ENCODE measurements around the gene PYGM. TPM values are rescaled to one million over a fixed set of nuclear protein-coding genes. Genes with fewer than 3 reads are reported as not detected.

PYGM gene
- total RNA-seq, 1 experiment from 2014 or later: not detected

DNA sequence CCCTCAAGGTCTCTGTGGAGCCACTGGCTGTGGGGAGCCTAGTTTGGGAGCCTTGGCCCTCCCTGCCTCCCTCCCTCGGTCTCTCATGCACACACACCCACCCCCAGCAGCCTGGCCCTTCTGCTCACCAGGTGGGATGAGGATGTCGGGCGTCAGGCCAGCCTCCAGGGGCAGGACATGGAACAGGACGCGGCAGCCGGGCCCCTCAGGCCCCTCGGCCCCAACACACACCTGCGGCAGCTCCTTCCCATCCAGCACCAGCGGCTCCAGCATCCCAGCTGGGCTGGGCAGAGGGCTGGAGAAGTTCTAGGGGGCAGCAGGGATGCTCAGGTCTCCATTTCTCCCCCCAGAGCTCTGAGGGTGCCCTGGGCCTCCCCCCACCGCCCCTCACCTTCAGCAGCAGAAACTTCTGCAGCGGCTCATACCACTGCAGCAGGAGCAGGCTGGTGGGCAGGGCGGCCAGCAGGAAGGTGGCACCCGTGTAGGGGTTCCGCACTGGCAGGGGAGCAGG is 32.1 kb upstream of the PYGM start:
- DNase-seq (ENCODE audit: low read depth): no peak

DNA sequence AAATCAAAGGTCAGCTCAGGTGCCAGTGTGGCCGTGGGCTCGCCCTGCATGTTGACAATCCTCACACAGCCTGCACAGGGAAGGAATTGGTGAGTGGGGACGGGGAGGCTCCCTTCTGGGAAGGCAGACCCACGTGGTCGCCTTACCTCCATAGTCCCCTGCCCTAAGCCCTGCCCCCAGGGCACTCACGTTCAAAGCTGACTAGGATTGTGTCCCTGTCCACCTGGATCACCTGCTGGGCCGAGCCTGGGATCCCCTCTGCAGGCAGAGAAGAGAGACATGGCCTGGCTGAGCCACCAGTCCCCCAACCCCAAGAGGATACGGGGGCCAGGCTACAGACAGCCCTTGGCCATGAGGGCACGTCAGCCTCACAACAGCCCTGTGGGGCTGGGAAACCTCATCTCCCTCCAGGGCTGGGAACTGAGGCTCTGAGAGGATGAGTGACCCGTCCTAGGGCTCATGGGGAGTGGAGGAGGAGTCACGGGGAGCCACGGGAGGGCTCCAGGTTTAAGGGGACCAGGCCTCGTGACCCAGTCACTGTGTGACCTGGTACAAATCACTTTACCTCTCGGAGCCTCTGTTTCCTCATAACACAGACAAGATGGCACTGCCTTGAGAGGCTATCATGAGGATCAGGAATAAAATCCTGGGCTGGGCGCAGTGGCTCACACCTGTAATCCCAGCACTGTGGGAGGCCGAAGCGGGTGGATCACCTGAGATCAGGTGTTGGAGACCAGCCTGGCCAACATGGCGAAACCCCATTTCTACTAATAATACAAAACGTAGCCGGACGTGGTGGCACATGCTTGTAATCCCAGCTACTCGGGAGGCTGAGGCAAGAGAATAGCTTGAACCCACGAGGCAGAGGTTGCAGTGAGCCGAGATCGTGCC is 30.7 kb upstream of the PYGM start:
- no peak for DNase-seq (ENCODE audit: low read depth)

DNA sequence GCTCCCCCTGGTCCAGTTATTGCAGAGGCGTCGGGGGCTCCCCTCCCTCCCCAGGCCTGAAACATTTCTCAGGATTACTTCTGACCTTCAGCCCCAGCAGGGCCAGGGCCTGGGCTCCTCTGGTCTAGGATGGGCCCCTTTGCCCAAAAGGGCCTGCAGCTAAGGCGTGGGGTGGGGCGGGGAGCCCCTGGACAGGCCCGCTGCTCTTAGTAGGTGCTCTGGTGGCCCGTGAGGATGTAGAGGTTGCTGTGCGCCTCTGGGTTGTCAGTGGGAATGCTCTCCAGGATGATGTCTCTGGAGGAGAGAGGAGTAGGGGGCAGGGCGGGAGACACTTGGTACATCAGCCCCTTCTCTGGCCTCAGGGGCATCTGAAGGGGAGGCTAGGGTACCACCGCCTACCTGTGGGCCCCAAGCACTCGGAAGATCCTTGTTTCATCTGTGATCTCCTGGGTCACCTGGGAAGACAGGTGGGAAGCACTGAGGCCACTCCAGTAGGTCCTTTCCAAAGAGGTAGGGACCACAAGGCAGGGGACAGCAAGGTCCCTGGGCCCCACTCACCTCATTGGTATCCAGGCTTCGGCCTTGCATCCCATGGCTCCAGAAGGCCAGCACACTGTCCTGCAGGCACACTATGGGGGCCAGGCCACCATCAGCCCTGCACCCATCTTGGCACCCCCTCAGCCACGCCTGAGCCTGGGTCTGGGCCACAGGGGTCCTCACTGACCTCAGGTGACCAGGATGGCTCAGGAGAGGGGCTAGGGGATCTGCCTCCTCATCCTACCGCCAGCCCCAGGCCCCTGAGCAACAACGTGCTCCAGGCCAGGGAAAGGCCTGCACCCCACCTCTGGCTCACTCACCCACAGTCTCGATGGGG is 29.8 kb upstream of the PYGM start:
- no peak for DNase-seq (ENCODE audit: low read depth)

DNA sequence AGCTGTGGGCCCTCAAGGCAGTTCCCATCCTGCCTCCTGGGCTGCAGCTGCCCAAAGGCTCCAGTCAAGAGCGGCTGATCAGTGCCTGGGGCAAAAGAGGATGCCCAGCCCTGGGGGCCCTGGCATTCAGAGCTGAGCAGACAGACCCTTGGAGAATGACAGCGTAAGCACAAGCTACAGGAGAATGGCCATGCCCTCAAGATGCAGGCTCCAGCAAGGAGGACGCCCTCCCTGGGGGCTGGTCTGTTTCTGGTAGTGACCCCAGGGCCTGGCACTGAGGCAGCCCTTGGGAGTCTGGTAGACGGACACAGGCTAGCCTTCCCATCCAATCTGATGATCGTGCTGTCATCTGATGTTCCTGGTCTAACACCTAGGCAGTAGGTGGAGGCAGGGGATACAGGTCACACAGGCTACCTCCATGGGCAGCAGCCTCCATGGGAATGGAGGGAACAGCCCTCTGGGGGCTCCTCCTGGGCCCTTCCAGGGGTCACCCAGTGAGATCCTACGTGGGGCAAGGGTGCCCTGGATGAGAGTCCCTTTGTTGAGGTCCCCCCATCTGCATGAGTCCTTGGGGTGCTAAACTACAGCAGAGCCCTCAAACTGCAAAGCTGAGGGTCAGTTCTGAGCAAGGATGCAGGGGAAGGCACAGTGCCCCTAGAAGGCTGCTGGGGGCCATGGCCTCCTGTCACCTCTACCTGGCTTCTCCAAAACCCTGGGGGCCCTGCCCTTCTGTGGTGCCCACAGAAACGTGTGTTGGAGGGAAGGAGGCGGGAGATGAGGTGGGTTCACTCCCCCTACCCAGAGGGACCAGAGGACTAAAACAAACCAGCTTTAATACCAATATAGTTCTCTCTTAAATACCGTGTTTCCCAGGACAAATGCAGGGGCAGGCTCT is 28.8 kb upstream of the PYGM start:
- no peak for DNase-seq (ENCODE audit: low read depth)

DNA sequence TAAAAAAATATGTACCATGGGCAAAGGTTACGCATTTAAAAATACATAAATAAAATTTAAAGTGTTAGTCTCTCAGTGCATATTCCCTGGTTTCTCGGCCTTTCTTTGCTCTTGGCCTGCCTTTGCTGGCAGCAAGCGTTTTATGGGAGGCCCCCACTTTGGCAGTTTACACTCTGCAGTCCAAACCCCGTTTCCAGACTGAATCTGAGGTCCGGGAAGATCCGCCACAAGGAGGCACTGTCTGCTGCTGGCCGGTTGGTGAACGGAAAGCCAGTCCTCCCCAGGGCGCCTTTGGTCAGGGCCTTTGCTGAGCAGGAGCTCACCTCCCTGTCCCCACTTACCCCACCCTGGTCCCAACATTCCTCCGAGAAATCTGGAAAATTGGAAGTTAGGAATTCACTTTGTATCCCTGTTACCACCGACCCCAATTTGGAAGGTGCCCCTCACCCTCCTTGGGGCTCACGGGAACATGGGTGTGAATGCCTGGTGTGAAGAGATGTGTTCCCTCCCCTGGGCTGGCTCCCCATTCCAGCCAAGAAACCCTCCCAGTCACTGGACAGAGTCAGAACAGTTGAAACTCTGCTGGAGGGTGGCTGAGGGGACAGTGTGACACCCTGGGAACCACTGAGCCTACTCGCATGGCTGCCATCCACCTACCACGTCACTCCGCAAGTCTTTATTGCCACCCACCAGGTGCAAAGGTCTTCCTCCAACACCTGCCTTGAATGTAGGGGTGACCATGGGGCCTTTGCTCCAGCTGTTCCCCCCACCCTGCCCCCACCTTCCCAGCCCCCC is 27.9 kb upstream of the PYGM start:
- DNase-seq (ENCODE audit: low read depth): peak; percentile 36

DNA sequence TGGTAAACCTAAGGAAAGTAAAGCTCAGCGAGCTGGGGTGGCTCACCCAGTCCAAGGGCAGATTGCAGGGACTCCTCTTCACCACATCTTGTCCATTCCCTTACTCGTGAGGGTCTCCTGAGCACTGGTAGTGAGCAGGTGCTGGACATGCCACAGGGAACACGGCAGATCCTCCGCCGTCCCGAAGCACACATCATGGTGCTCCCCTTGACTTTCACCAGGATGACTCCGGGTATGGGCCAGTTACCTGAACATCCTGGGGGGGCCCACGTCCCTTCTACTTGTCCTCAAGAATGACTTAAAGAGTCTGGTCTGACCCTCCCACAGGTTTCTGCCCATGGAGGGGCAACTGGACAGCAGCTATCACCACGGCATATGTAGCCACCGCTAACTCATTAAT is 26.5 kb upstream of the PYGM start:
- DNase-seq (ENCODE audit: low read depth): no peak

DNA sequence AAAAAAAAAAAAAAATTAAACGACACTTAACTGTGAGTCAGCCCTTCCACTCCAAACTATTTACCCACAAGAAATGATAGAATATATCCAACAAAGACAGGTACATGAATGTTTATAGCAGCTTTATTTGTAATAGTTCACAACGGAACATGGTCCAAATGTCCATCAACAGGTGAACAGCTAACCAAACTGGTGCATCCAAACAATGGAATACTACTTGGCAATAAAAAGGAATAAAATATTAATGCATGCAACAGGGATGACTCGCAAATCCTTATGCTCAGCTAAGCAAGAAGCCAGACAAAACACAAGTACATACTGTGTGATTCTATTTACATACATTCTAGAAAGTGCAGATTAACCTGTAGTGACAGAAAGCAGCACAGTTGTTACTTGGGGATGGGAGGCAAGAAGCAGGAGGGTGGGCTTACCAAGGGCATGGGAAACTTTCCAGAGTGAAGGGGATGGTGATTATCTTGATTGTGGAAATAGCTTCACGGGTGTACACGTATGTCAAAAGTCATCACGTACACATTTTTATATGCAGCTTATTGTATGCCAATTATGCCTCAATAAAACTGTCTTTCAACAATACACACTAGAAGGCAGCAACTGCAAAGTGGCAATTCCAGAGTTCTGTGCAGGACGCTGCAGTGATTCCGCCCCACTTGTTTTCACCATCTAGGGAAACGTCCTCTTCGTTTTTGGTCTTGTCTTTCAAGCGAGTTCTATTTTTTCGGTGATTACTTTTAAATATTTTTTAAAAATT is 25.2 kb upstream of the PYGM start:
- no peak for DNase-seq (ENCODE audit: low read depth)

DNA sequence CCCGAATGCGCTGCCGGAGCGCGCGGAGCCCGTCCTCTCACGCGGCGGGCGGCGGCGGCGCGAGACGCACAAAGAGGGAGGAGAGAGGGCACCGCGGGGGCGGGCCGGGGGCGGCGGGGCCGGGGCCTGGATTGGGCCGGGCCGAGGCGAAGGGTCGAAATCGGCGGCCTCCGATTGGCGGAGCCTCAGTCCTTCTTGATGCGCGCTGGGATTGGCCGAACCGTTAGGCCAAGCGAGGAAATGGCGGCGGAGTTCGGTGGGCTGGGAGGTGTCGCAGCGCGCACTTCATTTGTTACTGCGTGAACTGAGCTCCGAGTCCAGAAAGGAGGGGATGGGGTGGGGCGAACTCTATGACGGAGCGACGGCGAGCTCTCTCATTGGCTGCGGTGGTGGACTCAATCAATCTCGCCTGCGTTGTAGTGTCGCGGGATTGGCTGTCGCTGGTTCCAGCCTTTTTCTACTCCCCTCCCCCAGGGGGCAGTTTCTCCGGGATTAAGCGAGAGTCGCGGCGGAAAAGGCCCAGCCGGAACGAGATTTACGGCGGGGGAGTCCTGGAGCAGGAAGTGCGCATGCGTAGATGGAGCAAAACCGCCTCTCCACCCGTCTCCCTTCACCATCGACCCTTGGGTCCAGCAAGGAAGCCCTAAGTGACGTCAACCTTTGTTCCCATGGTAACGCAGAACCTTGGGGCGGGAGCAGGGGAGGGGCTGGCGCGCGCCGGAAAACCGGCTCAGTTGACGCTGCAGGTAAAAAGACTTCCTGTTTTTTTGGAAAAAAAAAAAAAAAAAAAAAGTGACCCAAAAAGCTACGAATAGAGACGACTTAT is 18.9 kb upstream of the PYGM start, which contains the start of gene SF1:
Gene SF1, minus strand, starts transcription at position 70 of the 826 bp plus-strand sequence. CDS start 150 bp downstream, outside the sequence.
- DNase-seq (ENCODE audit: low read depth): peak; percentile 100

DNA sequence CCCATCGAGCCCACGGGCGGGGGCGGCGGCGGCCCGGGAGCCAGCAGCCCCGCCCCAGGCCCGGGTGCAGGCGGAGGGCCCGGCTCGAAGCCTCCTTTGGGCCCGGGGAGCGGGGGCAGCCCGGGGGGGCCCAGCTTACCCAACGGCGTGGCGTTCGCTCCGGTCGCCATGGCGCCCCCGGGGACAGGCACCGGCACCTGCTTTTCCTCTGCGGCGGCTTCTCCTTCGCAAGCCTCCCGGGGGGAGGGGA is 18.4 kb upstream of the PYGM start:
- DNase-seq (ENCODE audit: low read depth): no peak

DNA sequence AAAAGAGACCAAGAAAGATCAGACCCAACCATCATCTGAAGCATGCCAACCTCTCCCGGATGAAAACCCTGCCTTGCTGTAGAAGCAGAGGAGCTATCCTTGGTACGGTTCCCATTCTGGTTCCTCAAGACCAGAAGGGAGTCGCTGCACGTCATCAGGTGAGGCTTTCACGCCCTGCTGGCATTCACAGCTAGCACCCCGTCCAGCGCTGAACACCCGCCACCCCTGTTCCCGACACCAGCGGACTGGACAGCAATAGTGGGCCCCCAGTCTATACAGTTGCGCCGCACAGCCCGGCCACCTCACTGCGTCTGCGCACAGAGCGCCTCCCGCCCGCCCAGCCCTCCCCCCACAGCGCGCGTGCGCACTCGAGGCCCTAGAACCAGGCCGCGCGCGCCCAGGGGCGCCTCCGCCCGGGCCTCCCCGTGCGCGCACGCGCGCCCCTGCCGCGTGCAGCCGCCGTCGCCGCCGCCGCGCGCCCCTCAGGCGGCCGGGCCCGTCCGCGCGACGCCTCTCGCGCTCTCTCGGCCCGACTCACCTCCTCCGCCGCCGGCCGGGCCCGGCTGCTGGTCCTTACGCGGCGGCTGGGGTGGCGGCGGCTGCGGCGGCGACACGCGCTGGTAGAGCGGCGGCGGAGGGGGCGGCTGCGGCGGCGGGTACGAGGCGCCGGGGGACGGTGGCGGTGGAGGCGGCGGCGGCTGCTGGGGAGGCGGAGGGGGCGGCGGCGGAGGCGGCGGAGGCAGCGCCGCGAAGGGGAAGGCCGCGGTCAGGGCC is 17.9 kb upstream of the PYGM start:
- peak; percentile 78 for DNase-seq (ENCODE audit: low read depth)

DNA sequence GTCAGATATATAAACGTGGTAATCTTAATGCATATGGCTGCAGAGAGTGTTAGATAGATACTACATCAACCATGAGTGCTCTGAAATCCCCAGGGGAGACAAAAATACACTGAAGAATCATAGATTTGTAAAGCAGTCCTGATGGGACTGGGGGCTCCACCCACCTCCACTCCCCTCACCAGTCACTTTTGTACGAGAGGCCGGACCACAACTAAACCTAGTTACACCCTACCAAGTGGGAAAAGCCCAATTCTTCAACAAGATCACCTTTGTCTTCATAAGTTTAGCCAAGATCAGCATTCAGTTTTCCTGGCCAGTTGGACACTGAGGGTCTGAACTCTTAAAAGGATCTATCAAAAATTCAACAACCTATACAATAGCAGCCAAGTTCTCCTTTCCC is 17.1 kb upstream of the PYGM start:
- DNase-seq (ENCODE audit: low read depth): no peak

DNA sequence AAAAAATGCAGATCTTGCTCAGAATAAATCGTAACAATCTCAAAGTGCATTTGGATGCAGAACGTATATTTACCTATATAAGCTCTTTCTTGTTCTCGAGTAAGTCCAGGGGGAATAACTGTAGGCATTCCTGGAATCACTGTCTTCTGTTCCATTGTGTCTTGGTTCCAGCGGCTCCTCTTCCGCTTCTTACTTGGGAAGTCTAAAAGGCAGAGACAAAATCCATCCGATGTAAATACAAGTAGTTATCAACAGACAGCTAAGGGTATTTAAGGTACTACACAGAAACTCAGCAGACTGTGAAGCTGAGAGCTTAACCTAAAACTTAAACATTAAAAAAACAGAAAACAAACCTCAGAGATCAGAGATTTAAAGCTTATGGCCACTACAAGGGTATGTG is 16.7 kb upstream of the PYGM start:
- DNase-seq (ENCODE audit: low read depth): no peak

DNA sequence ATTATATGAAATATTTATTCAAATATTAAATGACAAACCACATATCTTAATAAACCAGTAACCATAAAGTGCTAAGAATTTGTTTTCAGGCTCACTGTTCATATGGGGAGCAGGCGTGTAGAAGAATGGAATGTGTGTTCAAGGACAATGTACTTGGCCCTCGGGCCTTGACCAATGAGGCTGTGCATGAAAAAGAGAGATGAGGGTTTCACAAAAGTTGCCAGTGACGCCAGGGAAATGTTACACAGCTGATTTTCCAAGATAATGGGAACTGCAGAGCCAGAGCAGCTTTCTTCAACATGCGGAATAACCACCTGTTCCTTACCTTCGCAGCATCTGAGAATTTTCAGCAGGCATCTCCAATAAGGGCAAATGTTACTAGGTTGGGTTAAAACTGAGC is 14.4 kb upstream of the PYGM start:
- no peak for DNase-seq (ENCODE audit: low read depth)

DNA sequence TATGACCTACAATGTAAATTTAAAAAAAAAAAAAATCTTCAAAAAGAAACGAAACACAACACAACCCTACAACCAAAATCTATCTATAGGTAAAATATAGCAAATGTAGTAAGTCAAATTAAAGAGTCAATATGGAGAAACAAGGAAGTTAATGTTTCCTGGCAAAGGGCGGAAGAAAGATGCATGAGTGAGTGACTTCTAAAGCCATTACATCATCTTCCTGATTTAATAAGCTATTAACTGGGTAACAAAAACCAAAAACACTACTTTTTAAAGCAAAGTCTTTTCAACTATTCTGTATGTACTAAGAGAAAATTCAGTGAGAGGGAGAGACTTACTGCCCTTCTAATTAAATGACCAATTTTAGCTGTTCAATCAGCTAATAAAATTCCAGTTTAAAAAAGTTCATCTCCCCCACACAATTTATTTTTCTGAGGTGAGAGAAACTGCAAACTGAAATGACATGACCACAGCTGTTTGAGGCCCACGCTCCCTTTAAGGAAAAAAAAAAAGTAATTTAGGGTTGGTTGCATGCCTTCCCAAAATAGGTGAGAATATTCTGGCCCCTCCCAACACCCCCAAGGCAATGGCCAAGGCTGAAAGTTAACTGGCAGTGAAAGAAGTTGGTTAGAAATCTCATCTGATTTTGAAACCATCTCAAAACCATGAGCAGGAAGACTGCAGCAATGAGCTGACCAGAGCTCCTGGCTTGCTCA is 12.7 kb upstream of the PYGM start:
- DNase-seq (ENCODE audit: low read depth): no peak

DNA sequence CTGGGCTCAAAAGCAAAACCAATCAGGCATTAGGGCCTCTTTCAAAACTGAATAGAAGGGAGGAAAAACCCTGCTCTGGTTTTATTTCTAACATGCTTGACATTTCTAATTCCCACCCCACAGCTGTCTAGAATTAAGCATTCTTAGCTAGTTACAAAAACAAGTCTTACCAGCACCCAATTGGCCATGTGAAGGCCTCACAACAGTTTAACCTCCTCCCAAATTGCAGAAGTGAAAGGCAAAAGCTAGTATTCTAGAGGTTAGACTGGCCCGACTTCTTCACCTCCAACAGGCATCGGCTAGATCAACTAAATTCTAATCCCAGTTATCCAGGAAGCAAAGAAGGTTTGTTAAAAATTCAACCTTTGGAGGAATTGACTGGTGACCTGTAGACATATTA is 12.1 kb upstream of the PYGM start:
- no peak for DNase-seq (ENCODE audit: low read depth)

DNA sequence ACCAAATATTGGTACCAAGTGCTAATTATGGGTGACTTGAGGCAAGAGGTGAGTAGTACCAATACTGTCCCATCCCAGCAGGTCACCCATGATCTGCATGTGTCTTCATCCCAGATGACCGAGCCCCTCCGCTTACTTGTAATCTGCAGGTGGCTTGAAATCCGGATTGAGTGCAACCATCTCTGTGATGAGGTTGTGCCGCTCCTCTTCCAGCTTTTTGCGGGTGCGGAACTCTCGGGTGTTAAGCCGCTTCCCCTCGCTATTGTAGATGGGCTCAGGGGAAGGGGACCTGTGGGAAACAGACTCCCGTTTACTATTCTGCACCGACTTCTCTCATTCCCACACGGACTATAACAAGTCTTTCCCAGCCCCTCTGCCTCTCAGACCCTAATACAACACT is 10.3 kb upstream of the PYGM start:
- no peak for DNase-seq (ENCODE audit: low read depth)

DNA sequence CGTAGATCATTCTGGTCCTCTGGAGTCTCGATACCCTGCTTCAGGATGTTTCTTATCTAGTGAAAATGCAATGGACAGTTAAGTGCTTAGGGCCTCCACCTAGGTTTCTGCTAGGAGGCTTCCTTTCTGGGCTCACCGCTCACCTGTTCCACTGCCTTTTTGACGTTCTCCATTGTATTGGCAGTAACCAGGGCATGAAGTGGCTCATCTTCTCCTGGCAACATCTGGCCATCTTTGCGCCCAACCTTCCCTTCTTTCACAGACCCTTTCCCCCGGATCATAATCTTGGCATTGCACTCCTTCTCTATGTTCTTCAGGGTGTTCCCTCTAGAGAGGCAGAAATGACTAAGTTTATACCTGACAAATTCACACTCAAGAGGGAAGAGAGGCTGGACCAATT is 9.5 kb upstream of the PYGM start:
- DNase-seq (ENCODE audit: low read depth): no peak

DNA sequence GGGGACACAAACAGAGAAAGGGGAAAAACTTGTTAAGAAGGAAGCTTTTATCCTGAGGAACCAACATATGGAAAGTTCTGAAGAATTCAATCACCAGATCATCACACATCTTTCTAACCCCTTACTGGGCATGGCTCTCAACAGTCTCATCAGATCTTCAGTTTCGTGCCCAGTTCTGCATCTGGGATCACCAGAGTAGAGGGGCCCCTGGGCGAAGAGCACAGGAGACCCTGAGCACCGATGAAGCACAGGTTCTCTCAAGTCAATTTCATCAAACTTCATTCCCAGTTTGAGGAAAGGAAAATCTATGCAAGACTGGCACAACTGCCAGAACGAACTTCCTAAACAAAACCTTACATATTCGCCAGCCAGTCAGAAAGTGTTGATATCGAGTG is 8.5 kb upstream of the PYGM start:
- DNase-seq (ENCODE audit: low read depth): no peak
